ENCODE results near the gene RELCH.
"Not testable (repeated sequence)": the region's sequence is repeated elsewhere in the genome, so short reads cannot be mapped to it uniquely, and the experiment has no call there.

The RELCH gene

GRCh38 chr18:62164855-62165487 is 22.1 kb upstream of the RELCH start:
- H3K79me2 ChIP-seq (ENCODE audit: low read length), result no peaks in the 10 kb centered on the region
- no peak overlapping the region for H3K9ac ChIP-seq (ENCODE audit: low read length)
- H3K36me3 ChIP-seq (replicated peaks; ENCODE audit: insufficient read depth, low read length), result no peaks in the 10 kb centered on the region
- no peak for TF ChIP-seq EZH2phosphoT487 (IDR thresholded peaks at IDR 0.05; ENCODE audit: low read length)
- TF ChIP-seq CTCF (IDR thresholded peaks at IDR 0.05; ENCODE audit: low read length), result no peak
- TF ChIP-seq EZH2 (optimal IDR thresholded peaks at IDR 0.05; ENCODE audit: low read depth, low read length), result no peak
- no peak overlapping the region for H2AFZ ChIP-seq (ENCODE audit: low read length)
- no peaks in the 10 kb centered on the region for H4K20me1 ChIP-seq (ENCODE audit: insufficient read depth, low read length)
- H3K4me3 ChIP-seq (ENCODE audit: low read length), result no peak overlapping the region
- no peak for DNase-seq
- H3K4me2 ChIP-seq (ENCODE audit: low read depth, low read length), result no peak overlapping the region
- no peak overlapping the region for H3K27ac ChIP-seq (ENCODE audit: low read length)
- H3F3A ChIP-seq (ENCODE audit: insufficient read depth, low read length), result no peaks in the 10 kb centered on the region
- no peaks in the 10 kb centered on the region for H3K9me2 ChIP-seq (replicated peaks; ENCODE audit: insufficient read depth, low read length)
- no peaks in the 10 kb centered on the region for H3K4me1 ChIP-seq (ENCODE audit: low read length)
- H3K27me3 ChIP-seq (replicated peaks; ENCODE audit: insufficient read depth, low read length), result no peaks in the 10 kb centered on the region
- H3K9me3 ChIP-seq (replicated peaks; ENCODE audit: insufficient read depth, low read length), result no peaks in the 10 kb centered on the region

GRCh38 chr18:62165583-62165982 is 21.5 kb upstream of the RELCH start:
- H3K9me3 ChIP-seq (replicated peaks; ENCODE audit: insufficient read depth, low read length), result no peaks in the 10 kb centered on the region
- no peak overlapping the region for H3K27ac ChIP-seq (ENCODE audit: low read length)
- no peak overlapping the region for H3K4me3 ChIP-seq (ENCODE audit: low read length)
- H3F3A ChIP-seq (ENCODE audit: insufficient read depth, low read length), result no peaks in the 10 kb centered on the region
- TF ChIP-seq EZH2phosphoT487 (IDR thresholded peaks at IDR 0.05; ENCODE audit: low read length) (no peak), EZH2 (optimal IDR thresholded peaks at IDR 0.05; ENCODE audit: low read depth, low read length) (no peak), CTCF (IDR thresholded peaks at IDR 0.05; ENCODE audit: low read length) (no peak)
- H3K27me3 ChIP-seq (replicated peaks; ENCODE audit: insufficient read depth, low read length), result no peaks in the 10 kb centered on the region
- no peaks in the 10 kb centered on the region for H3K36me3 ChIP-seq (replicated peaks; ENCODE audit: insufficient read depth, low read length)
- no peaks in the 10 kb centered on the region for H3K9me2 ChIP-seq (replicated peaks; ENCODE audit: insufficient read depth, low read length)
- no peaks in the 10 kb centered on the region for H3K79me2 ChIP-seq (ENCODE audit: low read length)
- H3K4me1 ChIP-seq (ENCODE audit: low read length), result no peaks in the 10 kb centered on the region
- DNase-seq, result no peak
- no peak overlapping the region for H2AFZ ChIP-seq (ENCODE audit: low read length)
- H3K4me2 ChIP-seq (ENCODE audit: low read depth, low read length), result no peak overlapping the region
- H4K20me1 ChIP-seq (ENCODE audit: insufficient read depth, low read length), result no peaks in the 10 kb centered on the region
- H3K9ac ChIP-seq (ENCODE audit: low read length), result no peak overlapping the region

GRCh38 chr18:62166524-62166923 is 20.5 kb upstream of the RELCH start:
- not testable (repeated sequence) for H3K27me3 ChIP-seq (replicated peaks; ENCODE audit: insufficient read depth, low read length); H4K20me1 ChIP-seq (ENCODE audit: insufficient read depth, low read length); H3K79me2 ChIP-seq (ENCODE audit: low read length); H3K9ac ChIP-seq (ENCODE audit: low read length); DNase-seq; H3F3A ChIP-seq (ENCODE audit: insufficient read depth, low read length); H2AFZ ChIP-seq (ENCODE audit: low read length); H3K4me1 ChIP-seq (ENCODE audit: low read length); H3K27ac ChIP-seq (ENCODE audit: low read length); H3K9me3 ChIP-seq (replicated peaks; ENCODE audit: insufficient read depth, low read length); H3K36me3 ChIP-seq (replicated peaks; ENCODE audit: insufficient read depth, low read length); H3K4me2 ChIP-seq (ENCODE audit: low read depth, low read length); H3K9me2 ChIP-seq (replicated peaks; ENCODE audit: insufficient read depth, low read length); H3K4me3 ChIP-seq (ENCODE audit: low read length)

- Histone ChIP-seq H3K4me2 (ENCODE audit: low read depth, low read length) (no peak overlapping the region), H3K4me3 (ENCODE audit: low read length) (no peak overlapping the region), H3K4me1 (ENCODE audit: low read length) (no peaks in the 10 kb centered on the region), H3K9me3 (replicated peaks; ENCODE audit: insufficient read depth, low read length) (no peaks in the 10 kb centered on the region), H3K27ac (ENCODE audit: low read length) (no peak overlapping the region), H2AFZ (ENCODE audit: low read length) (no peak overlapping the region), H4K20me1 (ENCODE audit: insufficient read depth, low read length) (no peaks in the 10 kb centered on the region), H3K79me2 (ENCODE audit: low read length) (no peaks in the 10 kb centered on the region), H3F3A (ENCODE audit: insufficient read depth, low read length) (no peaks in the 10 kb centered on the region), H3K36me3 (replicated peaks; ENCODE audit: insufficient read depth, low read length) (no peaks in the 10 kb centered on the region), H3K27me3 (replicated peaks; ENCODE audit: insufficient read depth, low read length) (no peaks in the 10 kb centered on the region), H3K9ac (ENCODE audit: low read length) (no peak overlapping the region), H3K9me2 (replicated peaks; ENCODE audit: insufficient read depth, low read length) (no peaks in the 10 kb centered on the region)
- no peak for DNase-seq
- no peak for TF ChIP-seq EZH2 (optimal IDR thresholded peaks at IDR 0.05; ENCODE audit: low read depth, low read length)
- TF ChIP-seq EZH2phosphoT487 (IDR thresholded peaks at IDR 0.05; ENCODE audit: low read length), result no peak
- TF ChIP-seq CTCF (IDR thresholded peaks at IDR 0.05; ENCODE audit: low read length), result no peak
These were observed 16.2 kb upstream of the RELCH start for GRCh38 chr18:62170857-62171256.
